Adipocyte (in vitro differentiated cells): ENCODE measurements around the gene HAT1.

ENCODE experiments used
- DNase-seq: peaks from one replicate; pipeline ENCODE4 v3.0.0-alpha.2; 2015; ENCODE audit warnings: low read depth
- H3K27me3 ChIP-seq: replicated peaks from 2 replicates; pipeline ENCODE4 v1.7.0; 2013; ENCODE audit warnings: mild to moderate bottlenecking, low read length, moderate library complexity; ENCODE audit not compliant: control insufficient read depth, insufficient read depth
- H3K36me3 ChIP-seq: 2 replicates; pipeline ENCODE4 v1.7.0; 2013; ENCODE audit warnings: low read length, mild to moderate bottlenecking, moderate library complexity; ENCODE audit not compliant: control insufficient read depth, insufficient read depth, severe bottlenecking
- H3K4me1 ChIP-seq: 2 replicates; pipeline ENCODE4 v1.7.0; 2013; ENCODE audit warnings: mild to moderate bottlenecking, low read length, moderate library complexity; ENCODE audit not compliant: control insufficient read depth, insufficient read depth
- H3K4me3 ChIP-seq: 2 replicates; pipeline ENCODE4 v1.7.0; 2013; ENCODE audit warnings: mild to moderate bottlenecking, low read length, moderate library complexity
- H3K9ac ChIP-seq: 2 replicates; pipeline ENCODE4 v1.7.0; 2013; ENCODE audit warnings: mild to moderate bottlenecking, low read length, moderate library complexity
- H3K9me3 ChIP-seq: 2 replicates; pipeline ENCODE4 v1.7.0; 2013; ENCODE audit warnings: mild to moderate bottlenecking, low read length, moderate library complexity; ENCODE audit not compliant: control insufficient read depth

Gene HAT1

DNA sequence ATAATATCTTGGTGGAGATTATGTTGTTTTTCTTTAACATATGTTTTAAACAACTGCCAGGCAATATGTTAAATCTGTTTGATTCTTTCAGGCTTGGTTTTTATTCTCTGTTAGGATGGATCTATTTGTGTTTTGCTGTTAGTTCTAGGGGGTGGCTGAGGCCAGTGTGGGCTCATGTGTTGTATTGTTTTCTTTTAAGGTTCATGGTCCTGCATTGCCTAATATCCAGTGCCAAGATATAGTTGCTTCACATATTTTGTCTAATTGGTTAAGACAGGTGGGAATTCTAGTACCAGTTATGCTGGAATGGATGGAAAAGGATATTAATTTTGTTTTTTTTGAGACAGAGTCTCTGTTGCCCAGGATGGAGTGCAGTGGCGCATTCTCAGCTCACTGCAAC lies 85.1 kb downstream of the HAT1 start:
- H3K27me3 ChIP-seq: no peaks in the 10 kb centered on the region
- no peaks in the 10 kb centered on the region for H3K4me1 ChIP-seq
- no peaks in the 10 kb centered on the region for H3K36me3 ChIP-seq
- no peaks in the 10 kb centered on the region for H3K9me3 ChIP-seq
- DNase-seq: peak; percentile 9
- H3K9ac ChIP-seq: no peak overlapping the region
- no peak overlapping the region for H3K4me3 ChIP-seq

DNA sequence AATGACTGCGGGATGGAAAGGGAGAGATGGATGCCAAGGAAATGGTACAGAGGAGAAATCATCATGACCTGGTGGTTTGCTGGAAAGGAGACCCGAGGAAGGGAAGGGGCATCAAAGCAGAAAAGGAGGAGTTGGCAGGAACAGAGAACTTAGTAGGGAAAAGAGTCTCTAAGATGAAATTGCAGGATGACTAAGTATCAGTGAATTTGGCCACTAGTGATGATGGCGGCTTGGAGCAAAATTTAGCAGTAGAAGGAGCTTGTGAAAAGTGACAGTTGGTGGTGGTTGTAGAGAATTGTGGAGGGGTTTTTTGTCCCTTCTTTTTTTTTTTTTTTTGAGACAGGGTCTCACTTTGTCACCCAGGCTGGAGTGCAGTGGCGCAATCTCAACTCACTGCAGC lies 87.6 kb downstream of the HAT1 start:
- DNase-seq: no peak
- Histone ChIP-seq H3K36me3 (no peaks in the 10 kb centered on the region), H3K4me3 (no peak overlapping the region), H3K9me3 (no peaks in the 10 kb centered on the region), H3K4me1 (peaks cover 4% of the 10 kb centered on the region), H3K27me3 (no peaks in the 10 kb centered on the region), H3K9ac (no peak overlapping the region)

- Histone ChIP-seq H3K36me3 (no peaks in the 10 kb centered on the region), H3K4me3 (no peak overlapping the region), H3K27me3 (no peaks in the 10 kb centered on the region), H3K9ac (no peak overlapping the region), H3K9me3 (no peaks in the 10 kb centered on the region), H3K4me1 (peaks cover 4% of the 10 kb centered on the region)
- DNase-seq: no peak
Observed at GRCh38 chr2:172011812-172012575, 89.7 kb downstream of the HAT1 start.

- Histone ChIP-seq H3K36me3 (no peaks in the 10 kb centered on the region), H3K4me1 (peaks cover 4% of the 10 kb centered on the region), H3K27me3 (no peaks in the 10 kb centered on the region), H3K9ac (no peak overlapping the region), H3K9me3 (no peaks in the 10 kb centered on the region), H3K4me3 (no peak overlapping the region)
- DNase-seq: no peak
Observed at GRCh38 chr2:172012677-172013391, 90.6 kb downstream of the HAT1 start.

- peaks cover 4% of the 10 kb centered on the region for H3K4me1 ChIP-seq
- DNase-seq: no peak
- H3K36me3 ChIP-seq: no peaks in the 10 kb centered on the region
- no peaks in the 10 kb centered on the region for H3K27me3 ChIP-seq
- H3K9ac ChIP-seq: no peak overlapping the region
- H3K9me3 ChIP-seq: no peaks in the 10 kb centered on the region
- no peak overlapping the region for H3K4me3 ChIP-seq
Observed at GRCh38 chr2:172013396-172013795, 91.1 kb downstream of the HAT1 start.

- peak; percentile 29 for DNase-seq
- H3K4me1 ChIP-seq: peaks cover 13% of the 10 kb centered on the region
- no peaks in the 10 kb centered on the region for H3K27me3 ChIP-seq
- H3K9me3 ChIP-seq: no peaks in the 10 kb centered on the region
- no peak overlapping the region for H3K9ac ChIP-seq
- no peak overlapping the region for H3K4me3 ChIP-seq
- no peaks in the 10 kb centered on the region for H3K36me3 ChIP-seq
Observed at GRCh38 chr2:172021074-172021931, 99.0 kb downstream of the HAT1 start.

DNA sequence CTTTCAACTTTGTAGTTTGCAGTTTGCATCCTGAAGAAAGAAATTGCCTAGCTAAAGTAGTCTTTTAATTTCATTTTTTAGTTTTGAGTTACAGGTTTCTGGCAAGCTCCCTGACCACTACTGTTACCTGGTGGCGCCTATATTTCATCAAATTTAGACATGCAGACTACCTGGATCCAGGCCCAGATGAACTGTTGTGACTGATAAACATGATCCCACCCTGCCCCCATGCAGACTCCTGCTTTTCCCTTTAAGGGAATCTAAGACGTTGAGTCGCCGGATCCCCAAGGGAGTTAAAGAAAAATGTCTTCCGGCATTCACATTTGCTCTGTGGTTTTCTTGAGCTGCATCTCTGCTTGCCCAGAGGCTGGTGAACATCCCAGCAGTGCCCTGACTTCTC lies 99.7 kb downstream of the HAT1 start:
- Histone ChIP-seq H3K4me1 (peaks cover 13% of the 10 kb centered on the region), H3K9ac (peak overlapping the region; percentile 14), H3K27me3 (no peaks in the 10 kb centered on the region), H3K36me3 (peaks cover under 1% of the 10 kb centered on the region), H3K4me3 (peak overlapping the region; percentile 58), H3K9me3 (no peaks in the 10 kb centered on the region)
- DNase-seq: peak; percentile 67

DNA sequence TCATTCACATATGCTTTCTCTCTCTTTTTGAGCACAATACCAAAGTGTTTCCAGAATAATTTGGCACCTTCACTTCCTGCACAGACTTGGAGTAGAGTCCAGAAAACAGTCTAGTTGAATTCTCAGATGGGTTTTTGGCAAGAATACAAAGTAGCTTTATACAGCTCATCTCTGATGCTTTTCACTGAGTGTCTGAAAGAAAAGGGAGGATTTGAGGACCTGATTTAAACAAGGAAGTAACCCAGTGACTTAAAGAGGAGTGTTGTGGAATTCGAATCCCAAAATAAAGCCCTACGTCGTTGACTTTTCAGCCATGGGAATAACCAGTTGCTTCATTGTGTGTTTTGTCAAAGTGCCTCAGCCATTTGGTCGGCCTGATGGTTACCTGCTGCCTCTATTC lies 109.3 kb downstream of the HAT1 start:
- peaks cover 5% of the 10 kb centered on the region for H3K36me3 ChIP-seq
- H3K9ac ChIP-seq: no peak overlapping the region
- DNase-seq: no peak
- H3K27me3 ChIP-seq: no peaks in the 10 kb centered on the region
- H3K4me3 ChIP-seq: no peak overlapping the region
- no peaks in the 10 kb centered on the region for H3K4me1 ChIP-seq
- H3K9me3 ChIP-seq: no peaks in the 10 kb centered on the region
